Panc1 (cell line): ENCODE data around the gene FOXF2.
"Not testable (repeated sequence)": the region's sequence is repeated elsewhere in the genome, so short reads cannot be mapped to it uniquely, and the experiment has no call there.

Source experiments
- CTCF ChIP-seq: fragments of 450-650 bp; IDR thresholded peaks from 2 replicates; pipeline ENCODE4 v1.5.1; 2017; ENCODE audit warnings: mild to moderate bottlenecking
- POLR2AphosphoS5 ChIP-seq: IDR thresholded peaks from 2 replicates; pipeline ENCODE4 v1.6.1; 2012; ENCODE audit warnings: mild to moderate bottlenecking, low read depth, low read length, moderate library complexity
- REST ChIP-seq, 2 experiments: IDR thresholded peaks; 2 replicates each; pipeline ENCODE4 v1.6.1; 2011 to 2012; ENCODE audit warnings: low read depth in 2 of 2, control low read depth in 1 of 2, low read length in 1 of 2, mild to moderate bottlenecking in 1 of 2, moderate library complexity in 1 of 2; ENCODE audit not compliant: insufficient read depth in 1 of 2
- SIN3A ChIP-seq: IDR thresholded peaks from 2 replicates; pipeline ENCODE4 v1.6.1; 2012; ENCODE audit warnings: low read depth, mild to moderate bottlenecking, low read length, moderate library complexity, borderline replicate concordance; ENCODE audit not compliant: insufficient read depth
- TCF7L2 ChIP-seq: IDR thresholded peaks from 2 replicates; pipeline ENCODE4 v1.6.1; 2011; ENCODE audit warnings: mild to moderate bottlenecking, low read depth, low read length, inconsistent platforms

DNA sequence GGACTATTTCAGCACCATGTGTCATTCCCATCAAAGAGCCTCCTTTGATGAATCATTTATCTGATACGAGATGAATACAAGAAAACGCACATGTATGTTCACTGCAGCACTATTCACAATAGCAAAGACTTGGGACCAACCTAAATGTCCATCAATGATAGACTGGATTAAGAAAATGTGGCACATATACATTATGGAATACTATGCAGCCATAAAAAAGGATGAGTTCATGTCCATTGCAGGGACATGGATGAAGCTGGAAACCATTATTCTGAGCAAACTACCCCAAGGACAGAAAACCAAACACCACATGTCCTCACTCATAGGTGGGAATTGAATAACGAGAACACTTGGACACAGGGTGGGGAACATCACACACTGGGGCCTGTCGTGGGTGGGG, 27.7 kb upstream of the FOXF2 start:
- not testable (repeated sequence) for TF ChIP-seq CTCF; POLR2AphosphoS5; TCF7L2; SIN3A; REST (IDR thresholded peaks at IDR 0.05; ENCODE audit: insufficient read depth in 1 of 2, low read depth in 2 of 2, low read length in 1 of 2)
